CD4-positive, alpha-beta T cell treated with Interleukin-6 at 100 ng/mL for 8 hours (primary cell): ENCODE data around the gene CHID1.

Experiments
- DNase-seq: peaks from one replicate; pipeline ENCODE4 v3.0.0-alpha.2; 2020; ENCODE audit warnings: mixed read lengths, low spot score

CHID1 gene

DNA sequence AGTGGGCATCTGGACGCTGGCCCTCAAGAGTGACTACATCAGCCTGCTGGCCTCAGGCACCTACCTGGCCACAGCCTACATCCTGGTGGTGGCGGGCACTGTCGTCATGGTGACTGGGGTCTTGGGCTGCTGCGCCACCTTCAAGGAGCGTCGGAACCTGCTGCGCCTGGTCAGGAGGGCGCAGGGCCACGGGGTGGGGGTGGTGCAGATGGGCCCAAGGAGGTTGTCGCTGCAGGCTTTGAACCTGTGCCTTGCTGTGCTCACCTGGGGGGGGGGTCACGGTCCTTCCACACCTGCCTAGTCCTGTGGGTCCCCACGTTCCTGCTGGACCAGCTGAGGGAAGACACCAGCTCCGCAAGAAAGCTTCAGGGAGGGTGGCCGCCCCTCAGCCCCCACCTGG, 74.3 kb downstream of the CHID1 start:
- DNase-seq = no peak

- no peak for DNase-seq
Observed at GRCh38 chr11:834371-835316, 76.0 kb downstream of the CHID1 start.

GRCh38 chr11:833849-834311, 76.7 kb downstream of the CHID1 start:
- no peak for DNase-seq

DNA sequence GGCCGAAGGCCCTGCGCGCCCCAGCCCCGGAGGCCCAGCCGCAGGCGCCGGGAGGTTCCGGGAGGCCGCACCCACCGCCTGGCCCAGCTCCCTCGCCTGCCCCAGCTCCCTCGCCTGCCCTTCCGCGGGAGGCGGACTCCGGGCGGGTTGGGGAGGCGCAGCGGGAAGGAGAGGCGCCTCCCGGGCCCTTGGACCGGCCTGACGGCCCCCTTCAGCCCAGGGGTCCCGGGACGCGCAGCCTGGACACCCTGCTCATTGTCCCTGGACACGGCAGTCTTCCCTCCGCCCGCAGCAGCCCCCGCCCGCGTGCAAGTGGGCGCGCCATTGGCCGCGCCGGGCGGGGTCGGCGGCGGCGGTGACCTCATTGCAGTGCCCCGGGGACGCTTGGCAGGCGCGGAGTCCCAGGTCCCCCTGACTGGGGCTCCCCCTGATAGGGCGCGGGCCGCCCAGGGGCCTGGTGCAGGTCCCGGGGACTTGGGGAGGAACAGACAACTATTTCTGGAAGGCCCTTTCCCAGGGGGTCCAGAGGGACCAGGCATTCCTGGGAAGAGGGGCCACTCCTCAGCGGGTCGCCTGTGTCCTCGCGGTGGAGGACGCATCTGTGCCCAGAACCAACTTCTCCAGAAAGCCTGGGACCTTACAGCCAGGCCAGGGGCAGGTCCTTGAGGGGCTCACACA, 77.4 kb downstream of the CHID1 start:
- no peak for DNase-seq

DNA sequence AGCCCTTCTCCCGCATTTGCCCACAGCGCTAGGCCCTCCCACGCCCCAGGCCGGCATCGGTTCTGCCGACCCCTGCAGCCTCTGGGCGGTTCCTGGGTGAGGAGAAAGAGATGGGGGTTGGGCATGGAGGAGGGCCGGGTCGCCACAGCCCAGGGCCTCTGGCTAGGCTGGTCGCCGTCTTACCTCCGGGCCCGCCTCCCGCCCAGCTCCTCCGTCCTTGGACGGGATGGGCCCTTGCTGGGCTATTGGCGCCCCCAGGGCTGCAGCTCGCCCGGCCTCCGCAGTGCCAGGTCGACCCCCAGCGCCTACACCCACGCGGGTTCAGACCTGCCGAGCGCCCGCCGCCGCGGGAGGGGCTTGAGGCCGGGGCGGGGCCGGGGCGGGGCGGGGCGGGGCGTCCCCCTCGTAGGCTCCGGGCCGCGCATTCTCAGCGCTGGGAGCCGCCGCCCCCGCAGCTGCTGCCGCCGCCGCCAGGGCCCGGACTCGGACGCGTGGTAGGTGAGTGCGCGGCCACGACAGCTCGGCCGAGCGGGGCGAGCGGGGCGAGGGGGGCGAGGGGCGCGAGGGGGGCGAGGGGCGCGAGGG, 78.0 kb downstream of the CHID1 start, which contains the start of gene CD151:
Gene CD151 (plus strand): TSS at position 424 of the 585 bp plus-strand sequence. CDS start 3,118 bp downstream, outside the sequence.
- DNase-seq = peak; percentile 50

DNA sequence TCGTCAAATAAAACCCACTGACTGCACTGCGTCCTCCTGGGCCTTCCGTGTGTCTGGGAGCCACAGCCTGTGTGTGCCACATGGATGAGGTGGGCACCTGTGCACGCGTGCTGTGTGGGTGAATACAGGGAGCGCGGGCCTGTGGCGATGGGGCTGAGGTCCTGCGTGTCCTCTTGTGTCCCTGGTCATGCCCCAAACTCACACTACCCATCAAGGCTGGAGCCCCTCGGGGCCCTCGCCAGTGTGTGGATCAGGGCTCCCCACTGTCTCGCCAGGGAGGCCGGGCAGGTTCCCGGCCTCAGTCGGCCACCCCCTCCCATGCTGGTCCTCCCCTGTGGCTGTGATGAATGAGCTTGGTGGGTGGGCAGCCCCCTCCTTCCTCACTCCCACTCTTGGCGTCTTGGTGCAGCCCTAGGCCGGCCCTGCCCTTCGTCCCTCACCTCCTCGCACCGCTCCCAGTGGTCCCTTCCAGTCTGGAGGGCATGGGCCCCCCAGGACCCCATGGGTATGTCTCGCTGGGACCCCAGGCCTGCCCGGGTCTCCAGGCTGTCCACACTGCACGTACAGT, 78.6 kb downstream of the CHID1 start:
- no peak for DNase-seq

GRCh38 chr11:831118-831864, 79.3 kb downstream of the CHID1 start:
- no peak for DNase-seq

GRCh38 chr11:830295-831117, 80.1 kb downstream of the CHID1 start:
- DNase-seq = peak; percentile 35

- DNase-seq = no peak
Observed at GRCh38 chr11:829847-830294, 80.7 kb downstream of the CHID1 start.

DNA sequence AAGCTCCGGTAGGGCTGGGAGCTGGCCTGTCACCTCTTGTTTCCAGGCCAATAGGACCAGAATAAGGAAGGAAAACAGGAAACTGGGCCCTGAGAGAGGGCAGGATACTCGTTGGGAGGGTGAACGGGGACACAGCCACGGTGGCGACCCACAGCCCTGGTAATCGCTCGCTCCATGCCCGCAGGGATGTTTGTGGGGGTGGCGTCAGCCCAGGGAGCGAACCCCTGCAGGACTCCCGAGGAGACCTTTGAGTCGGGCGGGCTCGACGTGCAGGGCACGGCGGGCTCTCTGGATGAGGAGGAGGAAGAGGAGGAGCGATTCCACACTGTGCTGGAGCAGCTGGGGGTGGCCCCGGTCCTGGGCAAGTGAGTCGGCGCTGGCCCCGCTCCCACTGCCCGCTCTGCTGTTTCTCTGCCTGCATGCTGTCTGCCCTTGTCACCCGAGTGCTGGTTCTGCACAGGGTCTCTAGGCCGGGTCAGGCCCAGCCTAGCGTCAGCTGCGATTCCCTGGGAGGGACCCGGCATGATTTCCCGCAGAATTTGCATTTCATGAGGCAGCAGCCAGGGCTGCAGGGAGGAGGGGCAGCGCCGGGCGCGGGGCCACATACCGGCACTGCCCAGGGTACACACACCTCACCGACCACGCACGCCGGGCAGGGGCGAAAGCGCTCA, 81.3 kb downstream of the CHID1 start:
- DNase-seq = no peak

- no peak for DNase-seq
Observed at GRCh38 chr11:828506-829175, 82.0 kb downstream of the CHID1 start.

- no peak for DNase-seq
Observed at GRCh38 chr11:827897-828192, 82.8 kb downstream of the CHID1 start, which contains the start of gene CRACR2B. Gene CRACR2B, plus strand, starts transcription at chr11:827919. Its CDS starts 689 bp downstream, at chr11:828608.

- DNase-seq = no peak
Observed at GRCh38 chr11:827146-827896, 83.3 kb downstream of the CHID1 start.

DNA sequence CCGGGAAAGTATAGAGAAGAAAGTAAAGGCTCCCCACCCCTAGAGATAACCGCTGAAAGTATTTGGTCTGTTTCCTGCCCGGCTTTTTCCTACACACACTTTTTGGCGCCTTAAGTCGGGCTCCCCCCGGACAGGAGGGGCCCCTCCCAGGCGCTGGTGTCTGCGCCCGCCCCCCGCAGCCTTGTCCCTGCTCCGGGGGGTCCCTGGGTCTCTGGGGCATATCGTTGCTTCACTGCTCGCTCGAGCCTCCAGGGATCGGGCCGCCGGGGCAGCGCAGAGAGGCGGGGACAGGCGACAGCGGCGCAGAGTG, 83.8 kb downstream of the CHID1 start:
- DNase-seq = no peak

GRCh38 chr11:826227-826621, 84.4 kb downstream of the CHID1 start:
- DNase-seq = no peak

DNA sequence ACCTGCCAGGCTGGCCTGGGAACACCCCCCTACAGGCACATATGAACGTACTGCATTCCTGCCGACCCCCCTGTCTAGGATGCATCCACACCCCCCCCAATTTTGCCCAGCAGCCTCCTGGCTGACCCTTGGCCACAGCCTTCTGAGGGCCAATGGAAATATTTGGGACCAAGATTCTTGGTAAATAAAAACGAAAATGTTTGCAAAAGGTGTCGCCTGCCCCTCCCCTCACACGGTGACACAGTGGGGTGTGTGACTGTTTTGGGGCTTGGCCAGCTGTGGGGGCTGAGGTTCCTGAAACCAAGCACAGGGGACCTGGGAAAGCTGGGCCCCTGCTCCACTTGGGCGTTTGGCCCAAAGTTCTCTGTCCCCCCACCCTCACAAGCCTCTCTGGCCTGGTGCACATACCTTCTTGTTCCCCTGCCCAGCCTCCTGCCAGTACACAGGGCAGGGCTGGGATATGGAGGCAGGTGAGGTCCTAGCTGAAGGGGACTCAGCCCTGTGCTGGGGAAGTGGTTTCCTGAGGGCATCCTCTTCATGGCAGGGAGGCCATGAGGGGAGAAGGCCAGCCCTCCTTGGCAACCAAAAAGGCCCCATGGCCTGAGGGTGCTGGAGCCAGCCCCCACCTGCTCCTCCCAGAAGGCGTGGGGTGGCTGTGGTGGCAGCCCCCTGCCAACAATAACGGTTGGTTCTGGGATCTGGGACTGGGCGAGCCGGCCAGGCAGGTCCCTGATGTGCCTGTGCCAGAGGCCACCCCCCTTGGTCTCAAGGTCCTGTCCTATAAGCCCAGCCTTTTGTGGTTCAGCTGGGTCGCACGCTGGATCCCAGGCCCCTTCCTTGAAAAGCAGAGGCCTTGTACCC, 85.0 kb downstream of the CHID1 start:
- DNase-seq = no peak

DNA sequence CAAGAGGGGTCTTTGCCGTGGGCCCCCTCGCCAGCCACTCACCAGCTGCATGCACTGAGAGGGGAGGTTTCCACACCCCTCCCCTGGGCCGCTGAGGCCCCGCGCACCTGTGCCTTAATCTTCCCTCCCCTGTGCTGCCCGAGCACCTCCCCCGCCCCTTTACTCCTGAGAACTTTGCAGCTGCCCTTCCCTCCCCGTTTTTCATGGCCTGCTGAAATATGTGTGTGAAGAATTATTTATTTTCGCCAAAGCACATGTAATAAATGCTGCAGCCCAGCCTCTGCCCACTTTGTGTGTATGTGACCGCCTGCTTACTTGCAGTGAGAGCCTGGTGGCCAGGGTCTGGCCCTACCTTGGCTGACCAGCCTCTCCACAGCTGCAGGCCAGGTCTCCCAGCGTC, 85.7 kb downstream of the CHID1 start:
- no peak for DNase-seq

DNA sequence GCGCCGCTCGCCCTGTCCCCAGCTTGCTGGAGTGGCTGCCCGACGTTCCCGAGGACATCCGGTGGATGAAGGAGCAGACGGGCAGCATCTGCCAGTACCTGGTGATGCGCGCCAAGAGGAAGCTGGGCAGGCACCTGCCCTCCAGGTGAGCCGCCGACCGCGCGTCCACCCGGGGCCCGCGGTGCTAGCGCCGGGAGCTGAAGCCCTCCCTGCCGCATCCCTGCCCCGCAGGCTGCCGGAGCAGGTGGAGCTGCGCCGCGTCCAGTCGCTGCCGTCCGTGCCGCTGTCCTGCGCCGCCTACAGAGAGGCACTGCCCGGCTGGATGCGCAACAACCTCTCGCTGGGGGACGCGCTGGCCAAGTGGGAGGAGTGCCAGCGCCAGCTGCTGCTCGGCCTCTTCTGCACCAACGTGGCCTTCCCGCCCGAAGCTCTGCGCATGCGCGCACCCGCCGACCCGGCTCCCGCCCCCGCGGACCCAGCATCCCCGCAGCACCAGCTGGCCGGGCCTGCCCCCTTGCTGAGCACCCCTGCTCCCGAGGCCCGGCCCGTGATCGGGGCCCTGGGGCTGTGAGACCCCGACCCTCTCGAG, 86.2 kb downstream of the CHID1 start:
- no peak for DNase-seq
